ENCODE measurements around the gene ZNF335.
"Not testable (repeated sequence)": the region's sequence is repeated elsewhere in the genome, so short reads cannot be mapped to it uniquely, and the experiment has no call there.

ZNF335 gene

DNA sequence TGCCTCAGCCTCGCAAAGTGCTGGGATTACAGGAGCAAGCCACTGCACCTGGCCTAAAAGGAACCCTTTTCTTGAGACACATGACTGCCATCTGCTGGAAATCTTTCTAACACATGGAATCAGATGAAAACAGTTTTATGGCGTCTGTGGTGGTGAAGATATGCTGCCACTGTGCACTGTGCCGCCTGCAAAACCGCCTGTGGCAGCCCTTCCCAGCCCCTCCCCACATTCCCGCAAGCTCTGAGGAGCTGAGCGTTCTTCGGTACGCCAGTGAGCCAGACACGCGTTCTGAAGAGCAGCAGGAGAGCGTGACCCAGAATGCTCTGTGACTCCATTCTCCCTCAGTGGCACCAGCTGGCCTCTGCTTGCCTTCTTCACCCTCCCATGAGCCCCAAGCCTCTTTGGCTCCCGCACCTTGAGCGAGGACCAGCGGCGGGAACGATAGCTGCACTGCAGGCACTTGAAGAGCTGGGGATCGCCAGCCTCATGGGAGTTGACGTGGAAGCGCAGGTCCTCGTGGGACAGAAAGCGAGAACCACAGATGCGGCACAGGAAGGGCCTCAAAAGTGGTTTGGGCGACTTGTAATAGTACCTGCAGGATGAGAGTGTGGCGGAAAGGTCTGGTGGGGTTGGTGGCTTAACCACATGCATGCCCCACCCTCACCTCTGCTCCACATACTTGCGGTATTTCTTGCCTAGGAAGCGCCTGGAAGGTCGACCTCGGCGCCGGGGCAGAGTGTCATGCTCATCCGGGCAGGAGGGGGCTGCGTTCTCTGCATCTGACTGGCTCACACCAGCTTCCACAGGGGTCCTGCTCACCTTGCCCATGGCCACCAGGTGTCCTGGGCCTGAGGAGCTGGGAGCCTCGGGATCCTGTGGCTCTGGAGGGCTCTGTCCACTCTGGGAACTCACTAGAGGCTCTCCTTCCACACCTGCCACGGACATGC is 8.7 kb downstream of the ZNF335 start:
- H3K4me3 ChIP-seq (ENCODE audit: insufficient read length, low read depth) = no peak overlapping the region
- no peak overlapping the region for H3K9ac ChIP-seq (ENCODE audit: insufficient read length, low read depth)
- H3K9me3 ChIP-seq (ENCODE audit: insufficient read depth, low read length) = no peaks in the 10 kb centered on the region
- H3K36me3 ChIP-seq (ENCODE audit: insufficient read depth, insufficient read length, low read length) = peaks cover 89% of the 10 kb centered on the region
- TF ChIP-seq YY1 (IDR thresholded peaks at IDR 0.05; ENCODE audit: insufficient read depth, insufficient read length) = no peak
- TF ChIP-seq SUZ12 (IDR thresholded peaks at IDR 0.05; ENCODE audit: extremely low read depth, insufficient read depth, insufficient read length) = no peak
- no peak for TF ChIP-seq ZNF274 (IDR thresholded peaks at IDR 0.05; ENCODE audit: low read depth, low read length)
- no peak for DNase-seq (ENCODE audit: low read depth, low spot score)
- H3K4me1 ChIP-seq (ENCODE audit: insufficient read depth, insufficient read length) = peaks cover 2% of the 10 kb centered on the region
- H3K27me3 ChIP-seq (ENCODE audit: insufficient read depth, insufficient read length) = no peaks in the 10 kb centered on the region

DNA sequence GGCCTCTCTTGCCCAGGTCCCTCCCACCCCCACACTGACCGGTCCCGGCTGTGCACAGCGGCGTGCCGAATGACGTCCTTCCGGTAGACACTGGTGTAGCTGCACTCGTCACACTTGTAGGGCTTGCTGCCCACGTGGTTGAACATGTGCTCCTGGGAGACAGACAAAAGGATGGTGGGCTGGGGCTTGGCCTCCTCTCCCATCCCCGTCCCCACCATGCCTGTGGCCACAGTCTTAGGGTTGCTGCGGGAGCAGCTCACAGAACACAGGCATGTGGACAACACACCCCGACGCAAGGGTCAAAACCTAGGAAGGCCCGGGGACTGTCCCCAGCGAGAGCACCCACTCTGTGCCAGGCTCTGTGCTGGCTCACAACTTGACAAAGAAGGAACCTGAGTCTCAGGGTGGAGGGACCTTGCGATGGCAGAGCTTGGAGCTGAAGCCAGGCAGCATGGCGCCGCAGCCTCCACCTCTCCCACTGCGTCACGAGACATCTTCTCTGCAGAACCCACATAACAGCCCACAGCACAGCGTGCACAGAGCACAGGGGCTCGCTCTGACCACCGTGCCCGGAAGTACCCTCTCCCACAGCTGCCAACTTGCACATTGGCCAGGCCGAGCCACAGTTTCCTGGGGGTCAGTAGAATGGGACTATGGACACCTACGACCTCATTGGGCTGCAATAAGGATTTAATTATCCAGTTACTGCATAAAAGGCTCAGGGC is 9.8 kb downstream of the ZNF335 start:
- peaks cover 89% of the 10 kb centered on the region for H3K36me3 ChIP-seq (ENCODE audit: insufficient read depth, insufficient read length, low read length)
- peaks cover 2% of the 10 kb centered on the region for H3K4me1 ChIP-seq (ENCODE audit: insufficient read depth, insufficient read length)
- H3K9ac ChIP-seq (ENCODE audit: insufficient read length, low read depth) = peak overlapping the region; percentile 29
- DNase-seq (ENCODE audit: low read depth, low spot score) = no peak
- H3K4me3 ChIP-seq (ENCODE audit: insufficient read length, low read depth) = no peak overlapping the region
- no peaks in the 10 kb centered on the region for H3K9me3 ChIP-seq (ENCODE audit: insufficient read depth, low read length)
- TF ChIP-seq YY1 (IDR thresholded peaks at IDR 0.05; ENCODE audit: insufficient read depth, insufficient read length) (no peak), SUZ12 (IDR thresholded peaks at IDR 0.05; ENCODE audit: extremely low read depth, insufficient read depth, insufficient read length) (no peak), ZNF274 (IDR thresholded peaks at IDR 0.05; ENCODE audit: low read depth, low read length) (no peak)
- no peaks in the 10 kb centered on the region for H3K27me3 ChIP-seq (ENCODE audit: insufficient read depth, insufficient read length)

DNA sequence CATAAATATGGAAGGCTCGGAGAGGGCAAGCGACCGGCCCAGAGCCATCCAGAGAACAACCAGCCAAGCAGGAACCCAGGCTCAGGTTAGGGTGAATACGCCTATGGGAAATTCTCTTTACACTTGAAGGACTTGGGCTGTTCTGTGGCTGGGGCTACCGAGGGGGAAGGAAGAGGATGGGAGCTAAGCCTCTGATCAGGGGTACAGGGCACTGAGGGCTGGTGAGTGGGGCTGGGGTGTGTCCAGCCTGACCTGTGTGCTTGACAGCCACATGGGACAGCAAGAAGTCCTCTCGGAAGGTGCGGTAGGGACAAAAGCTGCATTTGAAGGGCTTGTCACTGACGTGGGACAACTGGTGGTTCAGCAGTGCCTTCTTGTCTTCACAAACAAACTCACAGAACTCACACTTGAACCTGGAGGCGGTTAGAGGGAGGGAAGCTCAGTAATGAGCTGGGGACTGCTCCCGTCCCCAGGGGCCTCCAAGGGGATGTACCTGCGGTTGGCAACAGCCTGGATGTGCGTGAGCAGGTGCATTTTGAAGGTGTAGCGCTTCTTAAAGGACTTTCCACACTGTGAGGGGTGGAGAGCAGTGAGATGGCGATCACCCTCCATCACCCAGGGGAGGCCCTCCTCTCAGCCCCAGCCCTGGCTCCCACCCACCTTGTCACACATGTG is 11.9 kb downstream of the ZNF335 start:
- no peak for DNase-seq (ENCODE audit: low read depth, low spot score)
- H3K36me3 ChIP-seq (ENCODE audit: insufficient read depth, insufficient read length, low read length) = peaks cover 91% of the 10 kb centered on the region

DNA sequence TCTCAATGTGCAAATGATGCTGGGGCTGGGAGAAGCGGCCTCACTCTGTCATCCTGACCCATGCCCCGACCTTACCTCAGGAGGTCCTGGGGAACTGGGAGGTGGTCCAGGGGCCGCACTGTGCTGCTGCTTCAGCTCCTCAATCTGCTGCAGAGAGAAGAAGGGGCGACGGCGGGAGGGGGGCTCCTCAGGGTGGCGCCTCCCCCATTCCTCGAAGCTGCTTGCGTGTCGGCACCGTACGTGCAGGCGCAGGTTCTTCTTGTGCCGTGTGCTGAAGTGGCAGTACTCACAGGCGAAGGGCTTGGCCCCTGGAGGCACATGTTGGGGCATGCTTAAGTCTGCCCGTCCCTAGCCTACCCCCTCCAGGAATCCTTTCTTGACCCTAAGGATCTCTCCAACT is 12.9 kb downstream of the ZNF335 start:
- no peak for DNase-seq (ENCODE audit: low read depth, low spot score)
- no peaks in the 10 kb centered on the region for H3K27me3 ChIP-seq (ENCODE audit: insufficient read depth, insufficient read length)
- no peak for TF ChIP-seq YY1 (IDR thresholded peaks at IDR 0.05; ENCODE audit: insufficient read depth, insufficient read length)
- H3K4me1 ChIP-seq (ENCODE audit: insufficient read depth, insufficient read length) = peaks cover 2% of the 10 kb centered on the region
- H3K9me3 ChIP-seq (ENCODE audit: insufficient read depth, low read length) = no peaks in the 10 kb centered on the region
- no peak overlapping the region for H3K9ac ChIP-seq (ENCODE audit: insufficient read length, low read depth)
- H3K4me3 ChIP-seq (ENCODE audit: insufficient read length, low read depth) = no peak overlapping the region
- H3K36me3 ChIP-seq (ENCODE audit: insufficient read depth, insufficient read length, low read length) = peaks cover 89% of the 10 kb centered on the region

More for the DNA sequence above, 11.9 kb downstream of the ZNF335 start:
- Histone ChIP-seq H3K4me1 (ENCODE audit: insufficient read depth, insufficient read length) (peaks cover 2% of the 10 kb centered on the region), H3K4me3 (ENCODE audit: insufficient read length, low read depth) (no peak overlapping the region), H3K9me3 (ENCODE audit: insufficient read depth, low read length) (no peaks in the 10 kb centered on the region), H3K9ac (ENCODE audit: insufficient read length, low read depth) (no peak overlapping the region), H3K27me3 (ENCODE audit: insufficient read depth, insufficient read length) (no peaks in the 10 kb centered on the region)
- no peak for TF ChIP-seq YY1 (IDR thresholded peaks at IDR 0.05; ENCODE audit: insufficient read depth, insufficient read length)

DNA sequence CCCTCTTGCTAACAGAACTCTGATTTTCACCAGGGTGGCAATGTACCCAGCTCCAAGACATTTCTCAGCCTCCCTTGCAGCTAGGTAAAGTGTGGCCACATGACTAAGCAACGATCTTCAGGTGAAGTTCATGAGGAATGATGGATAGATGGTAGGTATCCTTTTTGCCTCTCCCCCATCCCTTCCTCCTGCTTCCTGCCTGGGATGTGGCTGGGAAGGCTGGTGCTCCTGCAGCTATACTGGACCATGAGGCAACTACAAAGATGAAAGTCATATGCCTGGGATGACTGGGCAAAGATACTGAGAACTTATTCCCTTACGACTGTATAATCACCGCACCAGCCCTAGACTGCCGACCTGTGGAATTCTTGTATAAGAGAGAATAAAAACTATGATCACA is 13.4 kb downstream of the ZNF335 start:
- peaks cover 89% of the 10 kb centered on the region for H3K36me3 ChIP-seq (ENCODE audit: insufficient read depth, insufficient read length, low read length)
- no peak overlapping the region for H3K9ac ChIP-seq (ENCODE audit: insufficient read length, low read depth)

DNA sequence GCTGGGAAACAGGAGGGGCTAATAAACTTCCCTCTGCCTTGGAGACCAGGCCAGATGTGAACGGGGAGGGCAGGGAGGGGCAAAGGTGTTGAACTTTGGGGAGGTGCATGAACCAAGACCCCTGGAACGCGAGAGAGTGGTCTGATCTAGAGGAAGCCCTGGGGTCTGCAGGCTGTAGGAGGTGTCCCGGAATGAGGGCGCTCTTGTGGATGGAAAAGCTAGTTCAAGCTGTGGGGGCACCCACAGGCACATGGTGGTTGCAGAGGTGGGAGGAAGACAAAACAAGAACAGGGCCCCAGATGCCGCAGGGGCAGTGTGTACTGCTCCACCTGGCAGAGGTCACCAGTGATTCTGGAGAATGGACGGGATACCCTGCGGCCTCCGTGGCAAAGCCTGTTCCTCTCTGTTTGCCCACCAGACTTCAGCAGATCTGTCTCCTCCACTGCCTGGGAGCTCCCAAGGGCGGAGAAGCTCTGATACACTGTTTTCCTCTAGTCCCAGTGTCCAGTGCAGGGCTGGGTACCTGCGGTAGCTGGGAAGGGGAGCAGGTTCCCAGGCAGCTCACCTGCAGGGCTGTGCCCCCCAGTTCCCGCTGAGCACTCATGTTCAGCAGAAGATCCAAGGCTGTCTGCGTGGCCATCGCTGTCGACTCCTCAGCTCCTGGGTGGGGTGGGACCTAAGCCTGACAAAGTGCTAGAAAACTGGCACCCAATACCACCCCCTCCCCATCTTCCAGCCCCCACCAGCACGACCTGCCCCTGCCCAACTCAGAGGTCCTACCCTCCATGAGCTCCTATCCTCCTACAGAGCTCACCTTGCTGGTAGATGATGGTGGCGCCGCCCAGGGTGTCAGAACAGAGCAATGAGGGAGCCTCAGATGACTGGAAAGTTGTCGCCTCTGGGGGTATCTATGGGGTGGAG is 14.7 kb downstream of the ZNF335 start:
- Histone ChIP-seq H3K4me3 (ENCODE audit: insufficient read length, low read depth) (no peak overlapping the region), H3K9me3 (ENCODE audit: insufficient read depth, low read length) (no peaks in the 10 kb centered on the region), H3K27me3 (ENCODE audit: insufficient read depth, insufficient read length) (no peaks in the 10 kb centered on the region), H3K4me1 (ENCODE audit: insufficient read depth, insufficient read length) (no peaks in the 10 kb centered on the region), H3K9ac (ENCODE audit: insufficient read length, low read depth) (no peak overlapping the region), H3K36me3 (ENCODE audit: insufficient read depth, insufficient read length, low read length) (peaks cover 92% of the 10 kb centered on the region)
- DNase-seq (ENCODE audit: low read depth, low spot score) = no peak
- no peak for TF ChIP-seq ZNF274 (IDR thresholded peaks at IDR 0.05; ENCODE audit: low read depth, low read length)
- TF ChIP-seq YY1 (IDR thresholded peaks at IDR 0.05; ENCODE audit: insufficient read depth, insufficient read length) = no peak
- no peak for TF ChIP-seq SUZ12 (IDR thresholded peaks at IDR 0.05; ENCODE audit: extremely low read depth, insufficient read depth, insufficient read length)

More for the DNA sequence above, 13.4 kb downstream of the ZNF335 start:
- Histone ChIP-seq H3K9me3 (ENCODE audit: insufficient read depth, low read length) (no peaks in the 10 kb centered on the region), H3K4me3 (ENCODE audit: insufficient read length, low read depth) (no peak overlapping the region), H3K4me1 (ENCODE audit: insufficient read depth, insufficient read length) (no peaks in the 10 kb centered on the region), H3K27me3 (ENCODE audit: insufficient read depth, insufficient read length) (no peaks in the 10 kb centered on the region)
- TF ChIP-seq SUZ12 (IDR thresholded peaks at IDR 0.05; ENCODE audit: extremely low read depth, insufficient read depth, insufficient read length) = no peak
- no peak for TF ChIP-seq YY1 (IDR thresholded peaks at IDR 0.05; ENCODE audit: insufficient read depth, insufficient read length)
- no peak for TF ChIP-seq ZNF274 (IDR thresholded peaks at IDR 0.05; ENCODE audit: low read depth, low read length)
- DNase-seq (ENCODE audit: low read depth, low spot score) = no peak

DNA sequence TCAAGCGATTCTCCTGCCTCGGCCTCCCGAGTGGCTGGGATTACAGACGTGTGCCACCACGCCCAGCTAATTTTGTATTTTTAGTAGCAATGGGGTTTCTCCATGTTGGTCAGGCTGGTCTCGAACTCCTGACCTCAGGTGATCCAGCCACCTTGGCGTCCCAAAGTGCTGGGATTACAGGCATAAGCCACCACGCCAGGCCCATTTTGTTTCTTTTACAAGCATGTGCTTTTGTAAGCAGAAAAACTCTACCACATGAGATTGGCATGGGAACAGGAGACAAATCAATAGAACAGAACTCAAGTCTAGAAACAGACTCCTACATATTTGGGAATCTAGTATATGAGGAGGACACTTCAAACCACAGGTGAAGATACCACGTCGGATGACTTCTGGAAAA is 15.7 kb downstream of the ZNF335 start:
- H3K27me3 ChIP-seq (ENCODE audit: insufficient read depth, insufficient read length); H3K9ac ChIP-seq (ENCODE audit: insufficient read length, low read depth); H3K4me3 ChIP-seq (ENCODE audit: insufficient read length, low read depth); H3K9me3 ChIP-seq (ENCODE audit: insufficient read depth, low read length); DNase-seq (ENCODE audit: low read depth, low spot score); H3K4me1 ChIP-seq (ENCODE audit: insufficient read depth, insufficient read length): not testable (repeated sequence)
- peaks cover 92% of the 10 kb centered on the region for H3K36me3 ChIP-seq (ENCODE audit: insufficient read depth, insufficient read length, low read length)
